ENCODE results near the gene SYTL3. TPM values are rescaled to one million over a fixed set of nuclear protein-coding genes. Genes with fewer than 3 reads are reported as not detected.

SYTL3 gene
- total RNA-seq, 1 donor, result 2.2 TPM

GRCh38 chr6:158706369-158706982 lies 56.6 kb downstream of the SYTL3 start:
- no peak overlapping the region for H2AFZ ChIP-seq (ENCODE audit: low read length)
- no peak overlapping the region for H3K27ac ChIP-seq (ENCODE audit: low read depth, low read length)
- TF ChIP-seq CTCF (IDR thresholded peaks at IDR 0.05; ENCODE audit: extremely low read depth, low read depth, low read length), result peak; percentile 69
- no peaks in the 10 kb centered on the region for H3K9me3 ChIP-seq (ENCODE audit: low read depth, low read length)
- peak; percentile 81 for DNase-seq (ENCODE audit: insufficient read length, low spot score, missing footprints)
- no peaks in the 10 kb centered on the region for H3K79me2 ChIP-seq (ENCODE audit: insufficient read depth, low read length)
- H3K4me3 ChIP-seq (ENCODE audit: insufficient read depth, low read length), result no peak overlapping the region
- H3K4me2 ChIP-seq (ENCODE audit: insufficient read depth, low read length), result no peak overlapping the region
- peaks cover 27% of the 10 kb centered on the region for H3K4me1 ChIP-seq (ENCODE audit: insufficient read depth, low read length)
- H3K36me3 ChIP-seq (ENCODE audit: insufficient read depth, low read length), result no peaks in the 10 kb centered on the region
- no peaks in the 10 kb centered on the region for H4K20me1 ChIP-seq (ENCODE audit: insufficient read depth, low read length)
- H3K27me3 ChIP-seq (ENCODE audit: insufficient read depth, low read length), result no peaks in the 10 kb centered on the region

- Histone ChIP-seq H3K27me3 (ENCODE audit: insufficient read depth, low read length) (no peaks in the 10 kb centered on the region), H3K4me3 (ENCODE audit: insufficient read depth, low read length) (peak overlapping the region; percentile 57), H3K9me3 (ENCODE audit: low read depth, low read length) (no peaks in the 10 kb centered on the region), H3K4me1 (ENCODE audit: insufficient read depth, low read length) (peaks cover 27% of the 10 kb centered on the region), H3K36me3 (ENCODE audit: insufficient read depth, low read length) (no peaks in the 10 kb centered on the region), H3K4me2 (ENCODE audit: insufficient read depth, low read length) (peak overlapping the region; percentile 89), H2AFZ (ENCODE audit: low read length) (peak overlapping the region; percentile 71), H3K79me2 (ENCODE audit: insufficient read depth, low read length) (no peaks in the 10 kb centered on the region), H4K20me1 (ENCODE audit: insufficient read depth, low read length) (no peaks in the 10 kb centered on the region), H3K27ac (ENCODE audit: low read depth, low read length) (no peak overlapping the region)
- peak; percentile 71 for DNase-seq (ENCODE audit: insufficient read length, low spot score, missing footprints)
- TF ChIP-seq CTCF (IDR thresholded peaks at IDR 0.05; ENCODE audit: extremely low read depth, low read depth, low read length), result no peak
Measured at GRCh38 chr6:158707120-158707820, 57.4 kb downstream of the SYTL3 start.

GRCh38 chr6:158707821-158708195 lies 58.0 kb downstream of the SYTL3 start:
- Histone ChIP-seq H3K4me2 (ENCODE audit: insufficient read depth, low read length) (peak overlapping the region; percentile 89), H2AFZ (ENCODE audit: low read length) (peak overlapping the region; percentile 71), H3K4me1 (ENCODE audit: insufficient read depth, low read length) (peaks cover 27% of the 10 kb centered on the region), H3K9me3 (ENCODE audit: low read depth, low read length) (no peaks in the 10 kb centered on the region), H3K27me3 (ENCODE audit: insufficient read depth, low read length) (no peaks in the 10 kb centered on the region), H3K4me3 (ENCODE audit: insufficient read depth, low read length) (peak overlapping the region; percentile 57), H3K27ac (ENCODE audit: low read depth, low read length) (no peak overlapping the region), H4K20me1 (ENCODE audit: insufficient read depth, low read length) (no peaks in the 10 kb centered on the region), H3K36me3 (ENCODE audit: insufficient read depth, low read length) (no peaks in the 10 kb centered on the region), H3K79me2 (ENCODE audit: insufficient read depth, low read length) (no peaks in the 10 kb centered on the region)
- peak; percentile 71 for DNase-seq (ENCODE audit: insufficient read length, low spot score, missing footprints)
- TF ChIP-seq CTCF (IDR thresholded peaks at IDR 0.05; ENCODE audit: extremely low read depth, low read depth, low read length), result no peak

GRCh38 chr6:158708239-158708638 lies 58.4 kb downstream of the SYTL3 start:
- Histone ChIP-seq H3K4me1 (ENCODE audit: insufficient read depth, low read length) (peaks cover 27% of the 10 kb centered on the region), H3K9me3 (ENCODE audit: low read depth, low read length) (no peaks in the 10 kb centered on the region), H3K27ac (ENCODE audit: low read depth, low read length) (no peak overlapping the region), H3K27me3 (ENCODE audit: insufficient read depth, low read length) (no peaks in the 10 kb centered on the region), H3K4me2 (ENCODE audit: insufficient read depth, low read length) (peak overlapping the region; percentile 89), H3K4me3 (ENCODE audit: insufficient read depth, low read length) (peak overlapping the region; percentile 57), H3K36me3 (ENCODE audit: insufficient read depth, low read length) (no peaks in the 10 kb centered on the region), H4K20me1 (ENCODE audit: insufficient read depth, low read length) (no peaks in the 10 kb centered on the region), H2AFZ (ENCODE audit: low read length) (peak overlapping the region; percentile 71), H3K79me2 (ENCODE audit: insufficient read depth, low read length) (no peaks in the 10 kb centered on the region)
- peak; percentile 10 for TF ChIP-seq CTCF (IDR thresholded peaks at IDR 0.05; ENCODE audit: extremely low read depth, low read depth, low read length)
- peak; percentile 92 for DNase-seq (ENCODE audit: insufficient read length, low spot score, missing footprints)
